K562 treated with DMSO at 1 percent for 48 hours (cell line): ENCODE measurements around the gene NLRP13. TPM values are rescaled to one million over a fixed set of nuclear protein-coding genes. Genes with fewer than 3 reads are reported as not detected.

Experiments used
- total RNA-seq: library from RNA; unstranded; fragments of 300-600 nt; gene quantifications from 2 replicates; pipeline ENCODE4 v1.2.3, GENCODE V29; 2022; ENCODE audit warnings: low replicate concordance; ENCODE audit errors: extremely low read depth

Gene NLRP13, protein sequence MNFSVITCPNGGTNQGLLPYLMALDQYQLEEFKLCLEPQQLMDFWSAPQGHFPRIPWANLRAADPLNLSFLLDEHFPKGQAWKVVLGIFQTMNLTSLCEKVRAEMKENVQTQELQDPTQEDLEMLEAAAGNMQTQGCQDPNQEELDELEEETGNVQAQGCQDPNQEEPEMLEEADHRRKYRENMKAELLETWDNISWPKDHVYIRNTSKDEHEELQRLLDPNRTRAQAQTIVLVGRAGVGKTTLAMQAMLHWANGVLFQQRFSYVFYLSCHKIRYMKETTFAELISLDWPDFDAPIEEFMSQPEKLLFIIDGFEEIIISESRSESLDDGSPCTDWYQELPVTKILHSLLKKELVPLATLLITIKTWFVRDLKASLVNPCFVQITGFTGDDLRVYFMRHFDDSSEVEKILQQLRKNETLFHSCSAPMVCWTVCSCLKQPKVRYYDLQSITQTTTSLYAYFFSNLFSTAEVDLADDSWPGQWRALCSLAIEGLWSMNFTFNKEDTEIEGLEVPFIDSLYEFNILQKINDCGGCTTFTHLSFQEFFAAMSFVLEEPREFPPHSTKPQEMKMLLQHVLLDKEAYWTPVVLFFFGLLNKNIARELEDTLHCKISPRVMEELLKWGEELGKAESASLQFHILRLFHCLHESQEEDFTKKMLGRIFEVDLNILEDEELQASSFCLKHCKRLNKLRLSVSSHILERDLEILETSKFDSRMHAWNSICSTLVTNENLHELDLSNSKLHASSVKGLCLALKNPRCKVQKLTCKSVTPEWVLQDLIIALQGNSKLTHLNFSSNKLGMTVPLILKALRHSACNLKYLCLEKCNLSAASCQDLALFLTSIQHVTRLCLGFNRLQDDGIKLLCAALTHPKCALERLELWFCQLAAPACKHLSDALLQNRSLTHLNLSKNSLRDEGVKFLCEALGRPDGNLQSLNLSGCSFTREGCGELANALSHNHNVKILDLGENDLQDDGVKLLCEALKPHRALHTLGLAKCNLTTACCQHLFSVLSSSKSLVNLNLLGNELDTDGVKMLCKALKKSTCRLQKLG
- not detected in 2 replicates for total RNA-seq

DNA sequence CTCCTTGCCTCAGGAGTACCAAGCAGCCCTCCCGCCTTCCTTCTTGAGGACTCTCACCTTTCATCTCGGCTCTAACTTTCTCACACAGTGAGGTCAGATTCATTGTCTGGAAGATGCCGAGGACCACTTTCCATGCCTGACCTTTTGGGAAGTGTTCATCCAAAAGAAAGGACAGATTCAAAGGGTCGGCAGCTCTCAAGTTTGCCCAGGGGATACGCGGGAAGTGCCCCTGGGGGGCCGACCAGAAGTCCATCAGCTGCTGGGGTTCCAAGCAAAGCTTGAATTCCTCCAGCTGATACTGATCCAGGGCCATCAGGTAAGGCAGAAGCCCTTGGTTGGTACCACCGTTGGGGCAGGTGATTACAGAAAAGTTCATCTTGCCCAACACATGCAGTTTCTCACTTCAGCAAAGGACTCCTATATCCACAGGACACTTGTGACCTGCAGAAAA, at the start of gene NLRP13:
Gene NLRP13, minus strand, starts transcription at position 401 of the 451 bp plus-strand sequence. Its CDS starts 25 bp downstream, at position 376.

DNA sequence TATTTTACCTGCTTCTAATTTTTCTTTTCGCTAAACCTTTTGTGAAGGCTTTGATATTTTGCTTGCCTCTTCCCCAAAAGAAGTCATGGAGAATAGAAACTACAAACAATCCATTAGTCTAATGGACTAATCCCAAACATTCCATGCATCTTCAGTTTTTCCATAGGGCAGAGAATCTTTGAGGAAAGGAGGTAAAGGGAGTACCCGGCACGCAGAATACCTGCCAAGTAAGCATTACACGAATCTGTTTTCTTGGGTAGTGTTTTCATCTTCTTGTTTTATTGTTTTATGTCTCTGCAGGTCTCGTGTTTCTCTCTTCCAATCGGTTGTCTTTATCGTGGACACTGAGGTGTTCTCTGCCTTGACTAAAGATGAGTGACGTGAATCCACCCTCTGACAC, 15.4 kb upstream of the NLRP13 start, which contains the start of gene NLRP8:
Gene NLRP8, plus strand, starts transcription at position 301 of the 400 bp plus-strand sequence.

Other genes with a start within 250 kb of the NLRP13 start
- not detected in 2 replicates for gene NLRP9, start 193.9 kb downstream of the NLRP13 start, total RNA-seq
- gene RFPL4A, start 173.2 kb downstream of the NLRP13 start, total RNA-seq = not detected in 2 replicates
- gene RFPL4AL1, start 163.2 kb downstream of the NLRP13 start, total RNA-seq = not detected in 2 replicates
- gene NLRP11, start 100.3 kb downstream of the NLRP13 start, total RNA-seq = not detected in 2 replicates
- gene NLRP4, start 95.8 kb downstream of the NLRP13 start, total RNA-seq = not detected in 2 replicates
- gene NLRP8, start 15.5 kb upstream of the NLRP13 start, total RNA-seq = not detected in 2 replicates
- gene NLRP5, start 54.4 kb upstream of the NLRP13 start, total RNA-seq = not detected in 2 replicates
- gene ZNF787, start 189.0 kb upstream of the NLRP13 start, total RNA-seq = not detected in 2 replicates
- gene ZNF444, start 209.0 kb upstream of the NLRP13 start, total RNA-seq = not detected in 2 replicates
- not detected in 2 replicates for gene GALP, start 243.7 kb upstream of the NLRP13 start, total RNA-seq